Panc1 (cell line): ENCODE results near the gene RRN3. TPM values are rescaled to one million over a fixed set of nuclear protein-coding genes. Genes with fewer than 3 reads are reported as not detected.
"Not testable (repeated sequence)": the region's sequence is repeated elsewhere in the genome, so short reads cannot be mapped to it uniquely, and the experiment has no call there.

Source experiments
- ATAC-seq: fragments of 200-7000 bp; cut with Tn5 transposase; 2 replicates; pipeline ENCODE4 v1.9.1; 2020; ENCODE audit warnings: mild to moderate bottlenecking, moderate library complexity
- BruUV-seq: library from RNA; stranded (reverse); fragments of 400-500 nt; replicated peaks from 2 replicates; lab custom pipeline; 2021; lab: Mats Ljungman, UMichigan
- CTCF ChIA-PET: fragments of 300-600 bp; sonication (Branson Sonifier 250); formaldehyde crosslinking; loops from one replicate; lab custom pipeline; 2022; ENCODE audit warnings: antibody characterized with exemption; lab: Charles Lee
- POLR2A ChIA-PET: fragments of 300-600 bp; sonication (Branson Sonifier 250); formaldehyde crosslinking; loops from one replicate; lab custom pipeline; 2022; ENCODE audit warnings: antibody characterized with exemption; lab: Charles Lee
- DNase-seq: peaks from one replicate; pipeline ENCODE4 v3.0.0-alpha.2; 2010; ENCODE audit warnings: low read depth, low spot score
- H3K27ac ChIP-seq: 2 replicates; pipeline ENCODE4 v1.5.1; 2011; ENCODE audit warnings: mild to moderate bottlenecking, low read length, inconsistent platforms
- H3K27me3 ChIP-seq: fragments of 200-500 bp; sonication (Bioruptor generic); 2 replicates; pipeline ENCODE4 v1.6.0; 2014; ENCODE audit warnings: low read length, inconsistent platforms; ENCODE audit not compliant: control insufficient read depth, insufficient read depth
- H3K36me3 ChIP-seq: fragments of 200-500 bp; sonication (Bioruptor generic); 2 replicates; pipeline ENCODE4 v1.5.1; 2014; ENCODE audit warnings: inconsistent platforms, mild to moderate bottlenecking, low read length, moderate library complexity; ENCODE audit not compliant: control insufficient read depth, insufficient read depth
- H3K4me1 ChIP-seq: 2 replicates; pipeline ENCODE4 v1.5.1; 2011; ENCODE audit warnings: inconsistent platforms, mild to moderate bottlenecking, low read length, moderate library complexity; ENCODE audit not compliant: control insufficient read depth, insufficient read depth
- H3K4me3 ChIP-seq, 2 experiments: 2 replicates each; pipeline ENCODE4 v1.5.1; 2011 to 2012; ENCODE audit warnings: low read depth in 2 of 2, low read length in 2 of 2, mild to moderate bottlenecking in 2 of 2, inconsistent platforms in 1 of 2, moderate library complexity in 1 of 2
- H3K9me3 ChIP-seq: fragments of 200-500 bp; sonication (Bioruptor generic); 2 replicates; pipeline ENCODE4 v1.5.1; 2014; ENCODE audit warnings: low read depth, mild to moderate bottlenecking, inconsistent platforms, low read length, moderate library complexity; ENCODE audit not compliant: control insufficient read depth, insufficient read depth
- CTCF ChIP-seq: fragments of 450-650 bp; IDR thresholded peaks from 2 replicates; pipeline ENCODE4 v1.5.1; 2017; ENCODE audit warnings: mild to moderate bottlenecking
- POLR2AphosphoS5 ChIP-seq: IDR thresholded peaks from 2 replicates; pipeline ENCODE4 v1.6.1; 2012; ENCODE audit warnings: mild to moderate bottlenecking, low read depth, low read length, moderate library complexity
- SIN3A ChIP-seq: IDR thresholded peaks from 2 replicates; pipeline ENCODE4 v1.6.1; 2012; ENCODE audit warnings: low read depth, mild to moderate bottlenecking, low read length, moderate library complexity, borderline replicate concordance; ENCODE audit not compliant: insufficient read depth
- TCF7L2 ChIP-seq: IDR thresholded peaks from 2 replicates; pipeline ENCODE4 v1.6.1; 2011; ENCODE audit warnings: mild to moderate bottlenecking, low read depth, low read length, inconsistent platforms
- in situ Hi-C: cut with HindIII; loops from 2 replicates; pipeline ENCODE4 v1.10.0; 2016; ENCODE audit warnings: low sequenced_read_pairs, low pct_unique_long_range_greater_than_20kb
- intact Hi-C: fragments of 100-400 bp; cut with micrococcal nuclease; formaldehyde crosslinking; loops from one replicate; pipeline ENCODE4 v1.10.0; 2022; ENCODE audit not compliant: unreplicated experiment
- total RNA-seq: library from RNA; stranded (reverse); gene quantifications from one replicate; pipeline ENCODE4 v1.2.1, GENCODE V29; 2021; ENCODE audit not compliant: unreplicated experiment

Gene RRN3
- total RNA-seq, 1 experiment from 2014 or later: 66.0 TPM

- ATAC-seq: no peak
- in situ Hi-C loops: no loop called here
- CTCF ChIA-PET: no interaction called here
- Histone ChIP-seq H3K27me3 (no peaks in the 10 kb centered on the region), H3K4me3 (no peak overlapping the region), H3K9me3 (no peaks in the 10 kb centered on the region), H3K4me1 (0 out of 2 replicates have a peak, but pooled peaks cover 4% of the 10 kb centered on the region), H3K27ac (no peak overlapping the region), H3K36me3 (peaks cover 10% of the 10 kb centered on the region; the same call in 1 of the 2 replicates)
- intact Hi-C loops: no loop called here
- no peak for TF ChIP-seq TCF7L2
- TF ChIP-seq POLR2AphosphoS5: no peak
- TF ChIP-seq SIN3A: no peak
- TF ChIP-seq CTCF: no peak
- DNase-seq: no peak
- BruUV-seq: no TSS peak
- POLR2A ChIA-PET: no interaction called here
These were observed 62.9 kb downstream of the RRN3 start for GRCh38 chr16:15031179-15031578.

- in situ Hi-C loops, H3K27ac ChIP-seq, BruUV-seq, CTCF ChIA-PET, H3K4me3 ChIP-seq, H3K4me1 ChIP-seq, intact Hi-C loops, H3K27me3 ChIP-seq, H3K9me3 ChIP-seq, DNase-seq: not testable (repeated sequence)
- peak; percentile 72 for TF ChIP-seq TCF7L2
- ATAC-seq: peak; percentile 43
- H3K36me3 ChIP-seq: peaks cover 10% of the 10 kb centered on the region; the same call in 1 of the 2 replicates
- POLR2A ChIA-PET: interaction anchor here (0.6 kb wide), 1 partner anchor 22 kb away, joined by 3 read pairs; no protein-coding TSS in a partner anchor
These were observed 64.3 kb downstream of the RRN3 start for GRCh38 chr16:15029749-15030148.

GRCh38 chr16:15028801-15029698 lies 65.0 kb downstream of the RRN3 start:
- BruUV-seq: TSS peak; percentile 7
- intact Hi-C loops, H3K36me3 ChIP-seq, CTCF ChIA-PET, H3K9me3 ChIP-seq, DNase-seq, H3K4me1 ChIP-seq, H3K4me3 ChIP-seq, in situ Hi-C loops, H3K27me3 ChIP-seq: not testable (repeated sequence)
- peak overlapping the region; percentile 54 for H3K27ac ChIP-seq
- POLR2A ChIA-PET: interaction anchor here (0.6 kb wide), 1 partner anchor 23 kb away, joined by 3 read pairs; no protein-coding TSS in a partner anchor
- ATAC-seq: peak; percentile 62

- H3K27me3 ChIP-seq: not testable (repeated sequence)
These were observed 65.7 kb downstream of the RRN3 start for GRCh38 chr16:15028345-15028715.

GRCh38 chr16:15027503-15028344 lies 66.3 kb downstream of the RRN3 start:
- H3K4me3 ChIP-seq: not testable (repeated sequence)
- ATAC-seq: peak; percentile 22

More at GRCh38 chr16:15028345-15028715, 65.7 kb downstream of the RRN3 start:
- H3K4me3 ChIP-seq, ATAC-seq, H3K4me1 ChIP-seq, H3K9me3 ChIP-seq, CTCF ChIA-PET, intact Hi-C loops, POLR2A ChIA-PET, in situ Hi-C loops, H3K36me3 ChIP-seq, DNase-seq: not testable (repeated sequence)
- H3K27ac ChIP-seq: peak overlapping the region; percentile 54
- TSS peak; percentile 50 for BruUV-seq

More at GRCh38 chr16:15027503-15028344, 66.3 kb downstream of the RRN3 start:
- intact Hi-C loops, BruUV-seq, POLR2A ChIA-PET, H3K36me3 ChIP-seq, H3K27me3 ChIP-seq, CTCF ChIA-PET, DNase-seq, H3K4me1 ChIP-seq, in situ Hi-C loops, H3K9me3 ChIP-seq: not testable (repeated sequence)
- peak overlapping the region; percentile 54 for H3K27ac ChIP-seq
